ENCODE data around the gene ABCG4. TPM values are rescaled to one million over a fixed set of nuclear protein-coding genes. Genes with fewer than 3 reads are reported as not detected.
"Not testable (repeated sequence)": the region's sequence is repeated elsewhere in the genome, so short reads cannot be mapped to it uniquely, and the experiment has no call there.

Gene ABCG4
- total and polyA plus RNA-seq, 2 of the 8 experiments (the other 6 are each of a cell fraction or from before 2014, with no cell fraction given): 1.8 to 2.3 TPM

- not testable (repeated sequence) for H3K9me3 ChIP-seq (ENCODE audit: insufficient read depth in 2 of 2, low read depth in 1 of 2, low read length in 1 of 2); H2BK12ac ChIP-seq (ENCODE audit: low read depth, low read length); DNase-seq (ENCODE audit: low read depth in 1 of 2, low spot score in 2 of 2); H3K79me1 ChIP-seq (ENCODE audit: low read depth, low read length); H2BK5ac ChIP-seq (ENCODE audit: low read depth, low read length); H4K8ac ChIP-seq (ENCODE audit: extremely low read depth, insufficient read depth, low read length); H3K4me2 ChIP-seq (ENCODE audit: insufficient read depth in 1 of 2, low read depth in 2 of 2, low read length in 2 of 2); H3K36me3 ChIP-seq (ENCODE audit: control insufficient read depth in 2 of 4, insufficient read depth in 4 of 4, low read length in 3 of 4); H4K5ac ChIP-seq (ENCODE audit: insufficient read length, low read depth, low read length); H2AK5ac ChIP-seq (ENCODE audit: low read depth, low read length); H3K4me1 ChIP-seq (replicated peaks in 1 of 4; ENCODE audit: control insufficient read depth in 3 of 4, insufficient read depth in 4 of 4, low read length in 3 of 4); H3K27me3 ChIP-seq (replicated peaks in 1 of 4; ENCODE audit: control insufficient read depth in 3 of 4, extremely low read depth in 1 of 4, insufficient read depth in 3 of 4, low read length in 3 of 4); H2BK120ac ChIP-seq (replicated peaks; ENCODE audit: low read depth, low read length); H3K18ac ChIP-seq (ENCODE audit: extremely low read depth, low read length); H4K91ac ChIP-seq (replicated peaks; ENCODE audit: insufficient read length, low read length); H3K9ac ChIP-seq (replicated peaks in 1 of 4; ENCODE audit: extremely low read depth in 1 of 4, low read depth in 3 of 4, low read length in 3 of 4); H3K56ac ChIP-seq (replicated peaks; ENCODE audit: insufficient read length, low read depth, low read length); H2BK15ac ChIP-seq (ENCODE audit: low read length); H2BK20ac ChIP-seq (ENCODE audit: low read length); H3K14ac ChIP-seq (ENCODE audit: insufficient read length); H3K23me2 ChIP-seq (ENCODE audit: low read depth, low read length); H3K23ac ChIP-seq (ENCODE audit: insufficient read length); H3K4ac ChIP-seq (replicated peaks; ENCODE audit: insufficient read length, low read depth, low read length); H3K4me3 ChIP-seq (ENCODE audit: extremely low read depth in 1 of 4, insufficient read depth in 2 of 4, low read depth in 3 of 4, low read length in 4 of 4); H2AFZ ChIP-seq (ENCODE audit: low read length); H3K79me2 ChIP-seq (ENCODE audit: control insufficient read depth in 1 of 2, insufficient read depth in 2 of 2, low read length in 2 of 2); H3K27ac ChIP-seq (ENCODE audit: low read depth, low read length); FAIRE-seq; H4K20me1 ChIP-seq (replicated peaks in 1 of 2; ENCODE audit: control insufficient read depth in 1 of 2, insufficient read depth in 2 of 2, low read length in 2 of 2)
- 83% methylated on average over 8 of the region's 10 CpGs; no CpG with 5 or more reads in 1 of the 2 experiments for WGBS, 2 experiments (ENCODE audit: extremely low coverage in 1 of 2, insufficient coverage in 1 of 2, insufficient read length in 1 of 2, insufficient replicate concordance in 2 of 2, low coverage in 1 of 2, low lambda C conversion rate in 2 of 2, missing lambda C conversion rate in 1 of 2)
- ChIA-PET CTCF (ENCODE audit: partially characterized antibody) (interaction anchor here (0.6 to 24.3 kb wide), 11 partner anchors 9 to 67 kb away, joined by 3 to 389 read pairs (median 3); partner anchors contain the start of gene ABCG4), POLR2A (ENCODE audit: partially characterized antibody) (interaction anchor here (0.8 to 6.3 kb wide), 3 partner anchors 9 to 17 kb away, joined by 3 to 58 read pairs (median 3); partner anchors contain the start of gene ABCG4)
These were observed 18.2 kb downstream of the ABCG4 start for GRCh38 chr11:119167077-119167458.

All from H1 (cell line).